Tibial nerve (tissue), 4 donors: ENCODE data around the gene TMEM259. TPM values are rescaled to one million over a fixed set of nuclear protein-coding genes. Genes with fewer than 3 reads are reported as not detected.

ENCODE experiments used
- DNase-seq, 2 donors: peaks; one replicate each; pipeline ENCODE4 v3.0.0-alpha.2; 2019; ENCODE audit warnings: low spot score in 2 of 2
- H3K27ac ChIP-seq, 4 donors: fragments of 200-600 bp; sonication (generic) in 3 of 4; one replicate each; pipeline ENCODE4 v1.5.1; 2017 to 2019; ENCODE audit warnings: mild to moderate bottlenecking in 1 of 4
- H3K27me3 ChIP-seq, 2 donors: fragments of 200-600 bp; sonication (generic) in 1 of 2; one replicate each; pipeline versions ENCODE4 v1.5.1 to v1.6.0; 2017 to 2019
- H3K36me3 ChIP-seq, 3 donors: fragments of 200-600 bp; sonication (generic); one replicate each; pipeline ENCODE4 v1.5.1; 2018 to 2019
- H3K4me1 ChIP-seq, 4 donors: fragments of 200-600 bp; sonication (generic) in 3 of 4; one replicate each; pipeline ENCODE4 v1.5.1; 2017 to 2019
- H3K4me3 ChIP-seq, 4 donors: fragments of 200-600 bp; sonication (generic) in 3 of 4; one replicate each; pipeline ENCODE4 v1.5.1; 2017 to 2019; ENCODE audit warnings: mild to moderate bottlenecking in 1 of 4, moderate library complexity in 1 of 4
- H3K9me3 ChIP-seq, 4 donors: fragments of 200-600 bp; sonication (generic) in 3 of 4; one replicate each; pipeline ENCODE4 v1.5.1; 2017 to 2019
- CTCF ChIP-seq, 5 experiments: fragments of 200-600 bp in 3 of 5; fragments of 450-650 bp in 2 of 5; sonication (generic) in 3 of 5; IDR thresholded peaks; one replicate each; pipeline ENCODE4 v1.5.1; 2016 to 2019; ENCODE audit warnings: antibody characterized with exemption in 5 of 5, mild to moderate bottlenecking in 3 of 5, moderate library complexity in 2 of 5
- EP300 ChIP-seq, 2 donors: sonication (generic); formaldehyde crosslinking; IDR thresholded peaks; one replicate each; pipeline ENCODE4 v1.6.1; 2017; ENCODE audit warnings: antibody characterized with exemption in 2 of 2, mild to moderate bottlenecking in 1 of 2
- POLR2A ChIP-seq, 2 donors: fragments of 450-650 bp; IDR thresholded peaks; one replicate each; pipeline ENCODE4 v1.6.1; 2017; ENCODE audit warnings: antibody characterized with exemption in 2 of 2, mild to moderate bottlenecking in 2 of 2, moderate library complexity in 2 of 2
- WGBS, 2 donors: methylation state at CpG; one replicate each; pipeline ENCODE4 v1.1.5; 2018; 5-methylcytosine and 5-hydroxymethylcytosine counted together
- small RNA-seq: library from RNA; depleted of rRNA; stranded (forward); fragments of <200 nt; gene quantifications from one replicate; pipeline ENCODE3, GENCODE V24; 2016
- total RNA-seq, 4 donors: library from RNA; depleted of rRNA; stranded (reverse); fragments of >200 nt; gene quantifications; one replicate each; pipeline ENCODE4 v1.1.0, GENCODE V29; 2016

The TMEM259 gene
- total RNA-seq, 4 donors from 2014 or later: 229 to 459 (median 325) TPM

GRCh38 chr19:960601-960938 is 60.4 kb downstream of the TMEM259 start:
- TF ChIP-seq POLR2A (IDR thresholded peaks at IDR 0.05) (no peak), CTCF (IDR thresholded peaks at IDR 0.05) (no peak), EP300 (IDR thresholded peaks at IDR 0.05) (no peak)
- H3K27me3 ChIP-seq: peaks cover 0 to 7% of the 10 kb centered on the region in 2 donors
- WGBS, 2 donors: 72 to 73% methylated on average over 6 of the region's 8 CpGs
- H3K9me3 ChIP-seq: no peaks in the 10 kb centered on the region
- H3K4me1 ChIP-seq: peaks cover 0 to 15% (median 0%) of the 10 kb centered on the region in 4 donors
- no peak for DNase-seq
- peaks cover 0 to 19% (median 0%) of the 10 kb centered on the region in 3 donors for H3K36me3 ChIP-seq
- H3K4me3 ChIP-seq: no peak overlapping the region
- H3K27ac ChIP-seq: no peak overlapping the region

- no peak for TF ChIP-seq POLR2A (IDR thresholded peaks at IDR 0.05)
- TF ChIP-seq CTCF (IDR thresholded peaks at IDR 0.05): no peak
- TF ChIP-seq EP300 (IDR thresholded peaks at IDR 0.05): no peak
- Histone ChIP-seq H3K27me3 (peaks cover 0 to 8% of the 10 kb centered on the region in 2 donors), H3K4me1 (peaks cover 0 to 15% (median 0%) of the 10 kb centered on the region in 4 donors), H3K4me3 (no peak overlapping the region), H3K9me3 (no peaks in the 10 kb centered on the region), H3K27ac (no peak overlapping the region), H3K36me3 (peaks cover 0 to 14% (median 0%) of the 10 kb centered on the region in 3 donors)
- WGBS, 2 donors: 72 to 73% methylated on average over 9 to 12 of the region's 12 CpGs
- no peak for DNase-seq
Observed at GRCh38 chr19:960020-960419, 60.9 kb downstream of the TMEM259 start.

Small RNA genes lying within 50 kb of the gene (small RNA-seq; reads per million reads assigned to genes)
- not detected for gene RNU6-2

Other genes with a start within 250 kb of the TMEM259 start
- gene PTBP1, start 223.7 kb downstream of the TMEM259 start, total RNA-seq: 100 to 1,000 TPM; 118 to 205 (median 141) TPM
- gene PLPPR3, start 199.2 kb downstream of the TMEM259 start, total RNA-seq: not detected
- gene AZU1, start 193.3 kb downstream of the TMEM259 start, total RNA-seq: under 1 TPM in 1 of 4 donors, not detected in 3; 0.42 TPM
- gene PRTN3, start 180.1 kb downstream of the TMEM259 start, total RNA-seq: not detected
- gene ELANE, start 168.8 kb downstream of the TMEM259 start, total RNA-seq: 10 to 100 TPM in 1 of 4 donors, 1 to 10 TPM in 2, under 1 TPM in 1; 0.66 to 12.6 (median 4.2) TPM
- gene CFD, start 161.5 kb downstream of the TMEM259 start, total RNA-seq: 1,000 to 10,000 TPM; 1,040 to 7,538 (median 2,843) TPM
- gene MED16, start 127.9 kb downstream of the TMEM259 start, total RNA-seq: 10 to 100 TPM; 49.6 to 67.5 (median 53.9) TPM
- gene RNU6-9, start 127.6 kb downstream of the TMEM259 start, total RNA-seq: not detected
- gene R3HDM4, start 107.9 kb downstream of the TMEM259 start, total RNA-seq: 10 to 100 TPM; 30.2 to 47.7 (median 37.6) TPM
- not detected for gene KISS1R, start 103.8 kb downstream of the TMEM259 start, total RNA-seq
- 10 to 100 TPM in 3 of 4 donors, 1 to 10 TPM in 1; 8.1 to 15.3 (median 12.5) TPM for gene ARID3A, start 95.1 kb downstream of the TMEM259 start, total RNA-seq
- 10 to 100 TPM; 23.3 to 90.6 (median 52.8) TPM for gene WDR18, start 36.8 kb downstream of the TMEM259 start, total RNA-seq
- 1 to 10 TPM in 1 of 4 donors, not detected in 3; 2.4 TPM for gene GRIN3B, start 20.7 kb downstream of the TMEM259 start, total RNA-seq
- gene RNU6-2, start 399 bp upstream of the TMEM259 start, total RNA-seq: not detected
- 100 to 1,000 TPM in 1 of 4 donors, 10 to 100 TPM in 3; 69.9 to 122 (median 79.4) TPM for gene CNN2, start 5.5 kb upstream of the TMEM259 start, total RNA-seq
- gene ABCA7, start 19.0 kb upstream of the TMEM259 start, total RNA-seq: 10 to 100 TPM in 3 of 4 donors, 1 to 10 TPM in 1; 9.6 to 25.8 (median 13.7) TPM
- gene ARHGAP45, start 46.0 kb upstream of the TMEM259 start, total RNA-seq: 10 to 100 TPM; 28.4 to 66.9 (median 38.6) TPM
- gene POLR2E, start 74.3 kb upstream of the TMEM259 start, total RNA-seq: 100 to 1,000 TPM in 3 of 4 donors, 10 to 100 TPM in 1; 81.6 to 136 (median 121) TPM
- gene GPX4, start 82.9 kb upstream of the TMEM259 start, total RNA-seq: 100 to 1,000 TPM; 337 to 518 (median 493) TPM
- 100 to 1,000 TPM in 1 of 4 donors, 10 to 100 TPM in 3; 26.6 to 105 (median 39.3) TPM for gene SBNO2, start 153.1 kb upstream of the TMEM259 start, total RNA-seq
- 10 to 100 TPM; 52.5 to 91.2 (median 68.7) TPM for gene STK11, start 184.7 kb upstream of the TMEM259 start, total RNA-seq
- 1 to 10 TPM in 2 of 4 donors, under 1 TPM in 2; 0.22 to 3.9 (median 1.4) TPM for gene CBARP, start 216.9 kb upstream of the TMEM259 start, total RNA-seq
- gene ATP5F1D, start 220.6 kb upstream of the TMEM259 start, total RNA-seq: 100 to 1,000 TPM in 3 of 4 donors, 10 to 100 TPM in 1; 67.5 to 140 (median 127) TPM
- 10 to 100 TPM; 17.4 to 51.9 (median 39.4) TPM for gene MIDN, start 227.5 kb upstream of the TMEM259 start, total RNA-seq
- 100 to 1,000 TPM; 389 to 640 (median 576) TPM for gene CIRBP, start 248.2 kb upstream of the TMEM259 start, total RNA-seq